ENCODE results near the gene NDUFV2. TPM values are rescaled to one million over a fixed set of nuclear protein-coding genes. Genes with fewer than 3 reads are reported as not detected.

Gene NDUFV2
- total RNA-seq, 1 donor from 2014 or later: 124 TPM

DNA sequence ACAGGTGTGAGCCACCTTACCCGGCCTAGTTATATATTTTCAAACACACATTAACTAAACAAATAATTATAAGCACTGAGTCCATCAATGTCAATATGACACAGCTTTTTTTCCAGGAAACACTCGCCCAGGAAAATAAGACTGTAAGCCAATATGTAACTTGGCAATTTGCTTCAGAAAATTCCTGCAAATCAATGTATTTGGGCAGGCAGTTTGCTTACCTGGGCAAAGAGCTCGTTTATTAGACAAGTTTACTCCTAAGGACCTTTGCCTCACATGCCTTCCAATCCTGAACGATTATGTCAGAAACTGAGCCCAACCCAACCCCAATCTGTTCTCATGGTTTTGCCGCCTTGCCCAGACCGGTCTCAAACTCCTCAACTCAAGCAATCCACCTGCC is 34.7 kb upstream of the NDUFV2 start:
- no peaks in the 10 kb centered on the region for H3K9me3 ChIP-seq (ENCODE audit: control insufficient read depth in 3 of 3, low read length in 3 of 3)
- H3K4me3 ChIP-seq (ENCODE audit: low read length in 3 of 3): no peak overlapping the region
- H3K36me3 ChIP-seq (ENCODE audit: control insufficient read depth in 3 of 3, insufficient read depth in 3 of 3, low read length in 3 of 3): no peaks in the 10 kb centered on the region
- H3K27me3 ChIP-seq (ENCODE audit: control insufficient read depth in 3 of 3, insufficient read depth in 3 of 3, low read length in 3 of 3): no peaks in the 10 kb centered on the region
- H3K9ac ChIP-seq (ENCODE audit: low read depth in 1 of 3, low read length in 3 of 3): no peak overlapping the region
- H3K4me1 ChIP-seq (ENCODE audit: control insufficient read depth in 3 of 3, insufficient read depth in 3 of 3, low read length in 3 of 3): peaks cover 4 to 6% (median 6%) of the 10 kb centered on the region in 3 donors
- no peak overlapping the region for H3K27ac ChIP-seq (ENCODE audit: low read depth, low read length)

DNA sequence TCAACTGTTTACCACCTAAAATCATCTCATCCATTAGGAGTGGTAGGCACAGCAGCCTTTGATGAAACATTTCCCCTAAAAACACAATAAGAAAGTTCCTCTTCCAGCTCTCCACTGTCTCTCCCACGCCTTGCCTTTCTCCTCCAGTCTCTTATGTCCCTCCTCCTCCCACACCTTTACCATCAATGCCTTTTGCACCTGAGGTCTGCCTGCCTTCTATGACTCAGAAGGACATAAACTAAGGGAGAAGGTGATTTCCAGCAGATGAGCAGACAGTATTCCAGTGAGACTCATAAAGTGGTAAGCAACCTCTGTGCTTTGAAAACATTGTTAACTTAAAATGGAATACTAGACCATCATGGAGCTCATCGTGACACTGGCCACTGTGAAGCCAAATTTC is 34.2 kb upstream of the NDUFV2 start:
- H3K36me3 ChIP-seq (ENCODE audit: control insufficient read depth in 3 of 3, insufficient read depth in 3 of 3, low read length in 3 of 3): no peaks in the 10 kb centered on the region
- no peak overlapping the region for H3K9ac ChIP-seq (ENCODE audit: low read depth in 1 of 3, low read length in 3 of 3)
- no peaks in the 10 kb centered on the region for H3K9me3 ChIP-seq (ENCODE audit: control insufficient read depth in 3 of 3, low read length in 3 of 3)
- peaks cover 6% of the 10 kb centered on the region in 3 donors for H3K4me1 ChIP-seq (ENCODE audit: control insufficient read depth in 3 of 3, insufficient read depth in 3 of 3, low read length in 3 of 3)
- no peak overlapping the region for H3K27ac ChIP-seq (ENCODE audit: low read depth, low read length)
- no peaks in the 10 kb centered on the region for H3K27me3 ChIP-seq (ENCODE audit: control insufficient read depth in 3 of 3, insufficient read depth in 3 of 3, low read length in 3 of 3)
- H3K4me3 ChIP-seq (ENCODE audit: low read length in 3 of 3): no peak overlapping the region

DNA sequence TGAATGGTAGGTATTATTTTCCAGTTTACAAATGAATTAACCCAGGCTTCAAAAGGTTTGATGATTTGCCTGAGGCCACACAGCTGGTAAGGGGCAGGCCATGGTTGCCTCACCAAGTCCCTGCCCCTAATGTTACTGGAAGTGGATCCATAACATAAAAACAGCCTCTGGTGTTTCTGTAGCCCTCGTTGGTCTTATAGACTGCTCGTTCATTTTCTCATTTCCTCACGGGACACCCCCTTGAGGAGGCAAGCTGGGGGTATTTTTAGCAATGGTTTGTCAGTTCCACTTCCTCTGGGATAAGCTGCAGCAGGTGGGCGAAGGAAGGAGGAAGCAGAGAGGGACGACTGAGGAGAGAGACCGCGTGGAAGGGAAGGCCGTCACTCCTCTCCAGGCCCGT is 32.9 kb upstream of the NDUFV2 start:
- no peaks in the 10 kb centered on the region for H3K9me3 ChIP-seq (ENCODE audit: control insufficient read depth in 3 of 3, low read length in 3 of 3)
- no peak overlapping the region for H3K27ac ChIP-seq (ENCODE audit: low read depth, low read length)
- peak overlapping the region; percentile 50 to 63 (median 50) for H3K9ac ChIP-seq (ENCODE audit: low read depth in 1 of 3, low read length in 3 of 3)
- H3K4me1 ChIP-seq (ENCODE audit: control insufficient read depth in 3 of 3, insufficient read depth in 3 of 3, low read length in 3 of 3): peaks cover 6 to 7% (median 6%) of the 10 kb centered on the region in 3 donors
- H3K36me3 ChIP-seq (ENCODE audit: control insufficient read depth in 3 of 3, insufficient read depth in 3 of 3, low read length in 3 of 3): no peaks in the 10 kb centered on the region
- peak overlapping the region in 2 of 3 donors; percentile 13 to 32 for H3K4me3 ChIP-seq (ENCODE audit: low read length in 3 of 3)
- H3K27me3 ChIP-seq (ENCODE audit: control insufficient read depth in 3 of 3, insufficient read depth in 3 of 3, low read length in 3 of 3): no peaks in the 10 kb centered on the region

DNA sequence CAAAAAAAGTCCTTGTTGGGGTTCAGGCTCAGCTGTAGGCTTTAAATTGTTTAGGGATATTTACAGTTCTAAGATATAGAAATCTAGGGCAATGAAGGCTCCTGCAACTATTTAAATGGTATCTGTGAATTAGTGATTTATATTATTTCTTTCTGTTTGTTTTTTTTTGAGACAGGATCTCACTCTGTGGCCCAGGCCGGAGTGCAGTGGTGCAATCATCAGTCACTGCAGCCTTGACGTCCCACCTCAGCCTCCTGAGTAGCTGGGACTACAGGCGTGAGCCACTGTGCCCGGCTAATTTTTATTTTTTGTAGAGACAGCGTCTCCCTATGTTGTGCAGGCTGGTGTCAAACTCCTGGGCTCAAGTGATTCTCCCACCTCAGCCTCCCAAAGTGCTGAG is 32.3 kb upstream of the NDUFV2 start:
- Histone ChIP-seq H3K9ac (ENCODE audit: low read depth in 1 of 3, low read length in 3 of 3) (peak overlapping the region in 2 of 3 donors; percentile 50), H3K27me3 (ENCODE audit: control insufficient read depth in 3 of 3, insufficient read depth in 3 of 3, low read length in 3 of 3) (no peaks in the 10 kb centered on the region), H3K4me1 (ENCODE audit: control insufficient read depth in 3 of 3, insufficient read depth in 3 of 3, low read length in 3 of 3) (peaks cover 6 to 7% (median 6%) of the 10 kb centered on the region in 3 donors), H3K36me3 (ENCODE audit: control insufficient read depth in 3 of 3, insufficient read depth in 3 of 3, low read length in 3 of 3) (no peaks in the 10 kb centered on the region), H3K9me3 (ENCODE audit: control insufficient read depth in 3 of 3, low read length in 3 of 3) (no peaks in the 10 kb centered on the region), H3K4me3 (ENCODE audit: low read length in 3 of 3) (no peak overlapping the region), H3K27ac (ENCODE audit: low read depth, low read length) (no peak overlapping the region)

DNA sequence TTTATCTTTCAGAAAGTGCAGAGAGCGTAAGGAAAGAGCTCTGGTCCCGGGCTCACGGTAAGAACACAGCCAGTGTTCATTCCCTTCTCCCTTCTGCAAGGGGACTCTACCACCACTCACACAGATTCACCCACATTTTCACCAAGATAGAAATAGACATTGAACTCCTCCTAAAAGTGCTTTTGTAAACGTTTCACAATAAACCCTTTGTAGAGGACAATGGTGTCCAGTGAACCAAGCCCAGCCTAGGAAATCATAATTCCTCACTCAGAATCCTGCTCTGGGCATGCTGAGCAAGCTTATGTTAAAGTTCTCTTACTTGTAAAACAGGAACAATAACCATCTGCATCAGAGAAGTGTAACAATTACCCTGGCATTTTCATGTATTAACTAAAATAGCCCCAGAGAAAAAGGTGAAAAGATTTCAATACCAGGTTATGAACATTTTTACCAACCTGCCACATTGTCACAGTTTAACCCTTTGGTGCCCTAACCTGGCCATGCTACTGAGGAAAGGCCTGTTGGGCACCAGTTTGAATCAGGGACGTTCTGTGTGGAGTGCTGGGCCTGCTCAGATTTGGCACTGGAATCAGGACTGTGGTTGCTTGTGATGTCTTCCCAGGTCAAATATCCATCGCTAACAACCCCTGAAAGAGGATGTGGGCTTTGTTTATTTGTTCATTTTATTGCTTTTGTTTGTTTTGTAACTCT is 22.5 kb upstream of the NDUFV2 start:
- no peak overlapping the region for H3K9ac ChIP-seq (ENCODE audit: low read depth in 1 of 3, low read length in 3 of 3)
- no peaks in the 10 kb centered on the region for H3K27me3 ChIP-seq (ENCODE audit: control insufficient read depth in 3 of 3, insufficient read depth in 3 of 3, low read length in 3 of 3)
- H3K4me3 ChIP-seq (ENCODE audit: low read length in 3 of 3): no peak overlapping the region
- peak overlapping the region; percentile 19 for H3K27ac ChIP-seq (ENCODE audit: low read depth, low read length)
- no peaks in the 10 kb centered on the region for H3K36me3 ChIP-seq (ENCODE audit: control insufficient read depth in 3 of 3, insufficient read depth in 3 of 3, low read length in 3 of 3)
- H3K4me1 ChIP-seq (ENCODE audit: control insufficient read depth in 3 of 3, insufficient read depth in 3 of 3, low read length in 3 of 3): peaks cover 0 to 2% (median 0%) of the 10 kb centered on the region in 3 donors
- no peaks in the 10 kb centered on the region for H3K9me3 ChIP-seq (ENCODE audit: control insufficient read depth in 3 of 3, low read length in 3 of 3)

DNA sequence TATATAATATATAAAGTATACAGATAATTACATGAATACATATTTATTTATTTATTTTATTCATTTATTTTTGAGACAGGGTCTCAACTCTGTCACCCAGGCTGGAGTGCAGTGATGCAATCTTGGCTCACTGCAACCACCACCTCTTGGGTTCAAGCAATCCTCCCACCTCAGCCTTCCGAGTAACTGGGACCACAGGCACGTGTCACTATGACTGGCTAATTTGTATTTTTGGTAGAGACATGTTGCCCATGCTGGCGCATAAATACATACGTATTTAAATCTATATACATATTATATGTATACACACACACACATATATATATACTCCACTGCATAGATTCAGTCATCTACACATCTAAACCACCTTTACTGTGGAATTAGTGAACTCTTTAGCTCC is 20.6 kb upstream of the NDUFV2 start:
- Histone ChIP-seq H3K27ac (ENCODE audit: low read depth, low read length) (no peak overlapping the region), H3K4me1 (ENCODE audit: control insufficient read depth in 3 of 3, insufficient read depth in 3 of 3, low read length in 3 of 3) (peaks cover 0 to 2% (median 0%) of the 10 kb centered on the region in 3 donors), H3K9me3 (ENCODE audit: control insufficient read depth in 3 of 3, low read length in 3 of 3) (no peaks in the 10 kb centered on the region), H3K27me3 (ENCODE audit: control insufficient read depth in 3 of 3, insufficient read depth in 3 of 3, low read length in 3 of 3) (no peaks in the 10 kb centered on the region), H3K36me3 (ENCODE audit: control insufficient read depth in 3 of 3, insufficient read depth in 3 of 3, low read length in 3 of 3) (no peaks in the 10 kb centered on the region), H3K4me3 (ENCODE audit: low read length in 3 of 3) (no peak overlapping the region), H3K9ac (ENCODE audit: low read depth in 1 of 3, low read length in 3 of 3) (no peak overlapping the region)

DNA sequence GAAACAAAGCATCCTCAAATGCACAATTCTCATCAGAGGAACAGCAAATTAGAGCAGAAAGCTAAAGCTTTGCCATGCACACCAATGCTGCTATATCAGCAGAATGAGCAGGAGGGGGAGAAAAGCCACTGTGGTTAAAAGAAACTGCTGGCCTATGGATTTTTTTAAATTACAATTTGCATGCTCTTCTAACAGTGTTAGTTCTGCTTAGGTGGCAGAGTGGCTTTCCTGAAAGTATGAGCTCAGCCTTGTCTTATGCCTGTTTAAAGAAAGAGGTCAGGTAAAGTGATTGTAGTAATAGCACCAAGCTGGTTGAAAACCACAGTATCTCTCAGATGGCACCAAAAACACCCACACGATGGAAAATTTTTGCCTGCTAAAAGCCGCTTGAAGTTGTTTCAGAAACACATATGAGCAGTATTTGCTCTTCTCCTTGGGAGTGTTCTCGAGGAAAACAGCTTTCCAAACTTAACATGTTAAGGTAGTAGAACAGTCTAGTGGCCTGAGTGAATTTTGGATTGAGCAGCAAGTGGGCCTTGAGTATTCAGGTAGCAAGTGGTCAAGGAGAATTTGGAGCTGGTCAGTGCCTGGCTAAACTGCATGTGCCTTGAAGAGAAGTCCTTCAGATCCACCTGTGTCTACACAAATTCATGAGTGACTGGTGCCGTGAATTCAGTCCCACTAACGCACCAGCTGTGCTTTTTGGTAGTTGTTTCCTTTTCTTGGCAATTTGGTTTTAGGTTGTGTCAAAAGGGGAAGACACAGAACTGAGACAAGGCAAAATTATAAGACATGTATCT is 19.6 kb upstream of the NDUFV2 start:
- H3K27ac ChIP-seq (ENCODE audit: low read depth, low read length): peak overlapping the region; percentile 29
- no peak overlapping the region for H3K9ac ChIP-seq (ENCODE audit: low read depth in 1 of 3, low read length in 3 of 3)
- H3K27me3 ChIP-seq (ENCODE audit: control insufficient read depth in 3 of 3, insufficient read depth in 3 of 3, low read length in 3 of 3): no peaks in the 10 kb centered on the region
- H3K36me3 ChIP-seq (ENCODE audit: control insufficient read depth in 3 of 3, insufficient read depth in 3 of 3, low read length in 3 of 3): no peaks in the 10 kb centered on the region
- H3K9me3 ChIP-seq (ENCODE audit: control insufficient read depth in 3 of 3, low read length in 3 of 3): no peaks in the 10 kb centered on the region
- peaks cover 0 to 2% (median 0%) of the 10 kb centered on the region in 3 donors for H3K4me1 ChIP-seq (ENCODE audit: control insufficient read depth in 3 of 3, insufficient read depth in 3 of 3, low read length in 3 of 3)
- no peak overlapping the region for H3K4me3 ChIP-seq (ENCODE audit: low read length in 3 of 3)

DNA sequence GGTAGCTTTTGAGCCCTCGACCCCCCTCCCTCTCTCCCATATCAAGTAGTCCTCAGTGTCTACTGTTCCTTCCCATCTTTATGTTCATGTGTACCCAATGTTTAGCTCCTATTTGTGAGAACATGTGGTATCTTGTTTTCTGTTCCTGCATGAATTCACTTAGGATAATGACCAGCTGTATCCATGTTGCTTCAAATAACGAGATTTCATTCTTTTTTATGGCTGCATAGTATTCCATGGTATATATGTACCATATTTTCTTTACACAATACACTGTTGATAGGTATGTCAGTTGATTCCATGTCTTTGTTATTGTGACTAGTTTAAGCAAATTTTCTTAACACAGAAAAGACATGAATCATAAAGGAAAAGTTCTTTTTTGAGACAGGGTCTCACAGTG is 16.5 kb upstream of the NDUFV2 start:
- no peaks in the 10 kb centered on the region for H3K36me3 ChIP-seq (ENCODE audit: control insufficient read depth in 3 of 3, insufficient read depth in 3 of 3, low read length in 3 of 3)
- no peaks in the 10 kb centered on the region for H3K27me3 ChIP-seq (ENCODE audit: control insufficient read depth in 3 of 3, insufficient read depth in 3 of 3, low read length in 3 of 3)
- H3K9ac ChIP-seq (ENCODE audit: low read depth in 1 of 3, low read length in 3 of 3): no peak overlapping the region
- H3K4me1 ChIP-seq (ENCODE audit: control insufficient read depth in 3 of 3, insufficient read depth in 3 of 3, low read length in 3 of 3): no peaks in the 10 kb centered on the region
- no peaks in the 10 kb centered on the region for H3K9me3 ChIP-seq (ENCODE audit: control insufficient read depth in 3 of 3, low read length in 3 of 3)
- H3K27ac ChIP-seq (ENCODE audit: low read depth, low read length): no peak overlapping the region
- no peak overlapping the region for H3K4me3 ChIP-seq (ENCODE audit: low read length in 3 of 3)

DNA sequence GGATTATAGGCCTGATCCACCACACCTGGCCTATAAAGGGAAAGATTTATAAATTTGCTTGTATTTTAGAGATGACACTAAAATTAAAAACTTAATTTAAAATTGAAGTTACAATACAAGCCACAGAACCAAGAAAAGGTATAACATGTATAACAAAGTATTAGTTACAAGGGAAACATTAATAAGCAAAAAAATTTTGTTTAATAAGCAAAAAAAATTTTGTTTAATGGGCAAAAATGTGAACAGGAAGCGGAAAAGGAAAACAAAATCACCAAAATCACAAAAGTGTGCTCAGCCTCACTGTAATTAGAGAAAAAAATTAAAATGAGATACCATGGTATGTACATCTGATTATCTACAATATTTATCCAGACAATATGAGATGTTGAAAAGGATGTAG is 15.9 kb upstream of the NDUFV2 start:
- Histone ChIP-seq H3K36me3 (ENCODE audit: control insufficient read depth in 3 of 3, insufficient read depth in 3 of 3, low read length in 3 of 3) (no peaks in the 10 kb centered on the region), H3K9me3 (ENCODE audit: control insufficient read depth in 3 of 3, low read length in 3 of 3) (no peaks in the 10 kb centered on the region), H3K27ac (ENCODE audit: low read depth, low read length) (no peak overlapping the region), H3K27me3 (ENCODE audit: control insufficient read depth in 3 of 3, insufficient read depth in 3 of 3, low read length in 3 of 3) (no peaks in the 10 kb centered on the region), H3K9ac (ENCODE audit: low read depth in 1 of 3, low read length in 3 of 3) (no peak overlapping the region), H3K4me1 (ENCODE audit: control insufficient read depth in 3 of 3, insufficient read depth in 3 of 3, low read length in 3 of 3) (no peaks in the 10 kb centered on the region), H3K4me3 (ENCODE audit: low read length in 3 of 3) (no peak overlapping the region)

DNA sequence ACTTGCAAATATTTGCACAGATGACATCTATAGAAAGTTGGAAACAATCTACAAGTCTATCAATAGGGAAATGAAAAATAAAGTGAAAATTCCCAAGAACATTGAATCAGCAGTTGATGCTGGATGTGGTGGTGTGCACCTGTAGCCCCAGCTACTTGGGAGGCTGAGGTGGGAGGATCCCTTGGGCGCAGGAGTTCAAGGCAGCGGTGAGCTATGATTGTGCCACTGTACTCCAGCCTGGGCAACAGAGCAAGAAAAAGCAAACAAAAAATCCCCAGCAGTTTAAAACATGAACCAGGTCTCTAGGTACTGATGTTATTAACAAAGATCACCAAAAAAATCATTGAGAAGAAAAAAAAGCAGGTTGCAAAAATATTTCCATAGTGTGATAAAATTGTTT is 15.4 kb upstream of the NDUFV2 start:
- Histone ChIP-seq H3K27me3 (ENCODE audit: control insufficient read depth in 3 of 3, insufficient read depth in 3 of 3, low read length in 3 of 3) (no peaks in the 10 kb centered on the region), H3K27ac (ENCODE audit: low read depth, low read length) (no peak overlapping the region), H3K4me3 (ENCODE audit: low read length in 3 of 3) (no peak overlapping the region), H3K4me1 (ENCODE audit: control insufficient read depth in 3 of 3, insufficient read depth in 3 of 3, low read length in 3 of 3) (no peaks in the 10 kb centered on the region), H3K36me3 (ENCODE audit: control insufficient read depth in 3 of 3, insufficient read depth in 3 of 3, low read length in 3 of 3) (no peaks in the 10 kb centered on the region), H3K9me3 (ENCODE audit: control insufficient read depth in 3 of 3, low read length in 3 of 3) (no peaks in the 10 kb centered on the region), H3K9ac (ENCODE audit: low read depth in 1 of 3, low read length in 3 of 3) (no peak overlapping the region)

All from skeletal muscle tissue (tissue), 4 donors.